HG02840 (cell line): ENCODE results near the gene HMCN2.

Experiments
- ATAC-seq: cut with Tn5 transposase; IDR thresholded peaks from one replicate; pipeline ENCODE4 v1.9.1; 2021; ENCODE audit warnings: mild to moderate bottlenecking, moderate library complexity, moderate number of reproducible peaks; ENCODE audit not compliant: unreplicated experiment, low FRiP score

HMCN2 gene

GRCh38 chr9:130458804-130459067, 193.2 kb downstream of the HMCN2 start:
- no peak for ATAC-seq

GRCh38 chr9:130459151-130459550, 193.6 kb downstream of the HMCN2 start:
- ATAC-seq = no peak

GRCh38 chr9:130459941-130460669, 194.5 kb downstream of the HMCN2 start:
- no peak for ATAC-seq

- no peak for ATAC-seq
These were observed 195.7 kb downstream of the HMCN2 start for GRCh38 chr9:130461218-130461630.

GRCh38 chr9:130461731-130462130, 196.2 kb downstream of the HMCN2 start:
- no peak for ATAC-seq

- ATAC-seq = no peak
These were observed 197.4 kb downstream of the HMCN2 start for GRCh38 chr9:130462685-130463540.

- ATAC-seq = no peak
These were observed 198.5 kb downstream of the HMCN2 start for GRCh38 chr9:130463763-130464745.

GRCh38 chr9:130465383-130466096, 200.0 kb downstream of the HMCN2 start:
- no peak for ATAC-seq

- ATAC-seq = no peak
These were observed 201.1 kb downstream of the HMCN2 start for GRCh38 chr9:130466537-130467217.

GRCh38 chr9:130467316-130467715, 201.8 kb downstream of the HMCN2 start:
- ATAC-seq = no peak

- no peak for ATAC-seq
These were observed 203.0 kb downstream of the HMCN2 start for GRCh38 chr9:130468566-130468965.

- no peak for ATAC-seq
These were observed 204.7 kb downstream of the HMCN2 start for GRCh38 chr9:130470269-130470668.

GRCh38 chr9:130470950-130471349, 205.4 kb downstream of the HMCN2 start:
- ATAC-seq = no peak

GRCh38 chr9:130471411-130472183, 206.0 kb downstream of the HMCN2 start:
- ATAC-seq = no peak

GRCh38 chr9:130472184-130472705, 206.7 kb downstream of the HMCN2 start:
- ATAC-seq = no peak

- no peak for ATAC-seq
These were observed 207.4 kb downstream of the HMCN2 start for GRCh38 chr9:130473009-130473408.

GRCh38 chr9:130473566-130473965, 208.0 kb downstream of the HMCN2 start:
- ATAC-seq = no peak

- ATAC-seq = no peak
These were observed 208.5 kb downstream of the HMCN2 start for GRCh38 chr9:130474106-130474505.
